ENCODE measurements around the gene MYO5B.
A peak's percentile ranks its signal among the peaks of the same experiment; 100 is the strongest.

Gene MYO5B

DNA sequence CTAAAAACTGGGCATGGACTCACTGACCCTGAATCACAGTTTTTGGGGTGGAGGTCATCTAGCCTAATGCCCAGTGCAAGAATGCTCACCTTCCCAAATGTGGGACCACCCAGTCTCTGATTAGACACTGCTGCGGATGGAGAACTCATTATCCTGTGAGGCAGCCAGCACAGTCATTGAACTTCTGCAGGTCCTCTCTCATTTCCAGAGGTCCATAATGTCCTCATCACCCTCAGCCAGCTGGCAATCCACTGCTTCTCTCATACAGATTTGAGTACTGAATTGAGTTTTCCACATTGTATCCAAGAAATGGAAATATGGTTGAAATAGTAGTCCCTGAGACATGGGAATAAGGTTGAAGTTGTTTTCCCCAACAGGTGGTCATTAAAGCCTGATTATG, 5.0 kb upstream of the MYO5B start:
- Histone ChIP-seq H3K27me3 (ENCODE audit: control insufficient read depth, insufficient read depth, low read length) (peaks cover 36% of the 10 kb centered on the region), H3K4me1 (ENCODE audit: control insufficient read depth, insufficient read depth, low read length) (no peaks in the 10 kb centered on the region), H3K9me3 (ENCODE audit: control insufficient read depth, insufficient read depth, low read length) (no peaks in the 10 kb centered on the region), H3K36me3 (ENCODE audit: control insufficient read depth, insufficient read depth, low read length) (no peaks in the 10 kb centered on the region), H3K4me3 (ENCODE audit: low read depth, low read length) (no peak overlapping the region), H3K9ac (ENCODE audit: low read depth, low read length) (no peak overlapping the region)

DNA sequence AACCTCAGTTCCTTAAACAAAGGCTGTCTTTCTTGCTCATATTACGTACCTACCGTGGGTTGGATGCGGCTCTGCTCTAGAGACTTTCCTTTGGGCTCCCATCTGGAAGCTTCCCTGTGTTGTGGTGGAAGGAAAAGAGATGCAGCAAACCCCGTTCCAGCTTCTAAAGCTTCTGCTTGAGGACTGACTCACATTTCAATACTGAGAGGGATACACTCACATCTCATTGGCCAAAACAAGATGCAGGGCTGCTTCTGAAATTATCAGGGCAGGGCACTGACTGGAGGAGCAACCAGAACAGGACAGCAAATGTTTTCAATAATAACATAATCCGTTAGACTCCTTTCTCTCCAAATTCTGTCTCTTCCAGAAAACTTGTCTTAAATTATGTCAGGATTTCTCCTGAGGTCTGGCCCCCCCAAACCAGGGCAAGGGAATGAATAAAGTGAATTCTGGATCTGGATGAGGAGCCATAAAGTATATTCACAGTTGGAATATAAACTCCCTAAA, 4.5 kb upstream of the MYO5B start:
- Histone ChIP-seq H3K27me3 (ENCODE audit: control insufficient read depth, insufficient read depth, low read length) (peaks cover 36% of the 10 kb centered on the region), H3K36me3 (ENCODE audit: control insufficient read depth, insufficient read depth, low read length) (no peaks in the 10 kb centered on the region), H3K4me3 (ENCODE audit: low read depth, low read length) (no peak overlapping the region), H3K9me3 (ENCODE audit: control insufficient read depth, insufficient read depth, low read length) (no peaks in the 10 kb centered on the region), H3K9ac (ENCODE audit: low read depth, low read length) (no peak overlapping the region), H3K4me1 (ENCODE audit: control insufficient read depth, insufficient read depth, low read length) (no peaks in the 10 kb centered on the region)

DNA sequence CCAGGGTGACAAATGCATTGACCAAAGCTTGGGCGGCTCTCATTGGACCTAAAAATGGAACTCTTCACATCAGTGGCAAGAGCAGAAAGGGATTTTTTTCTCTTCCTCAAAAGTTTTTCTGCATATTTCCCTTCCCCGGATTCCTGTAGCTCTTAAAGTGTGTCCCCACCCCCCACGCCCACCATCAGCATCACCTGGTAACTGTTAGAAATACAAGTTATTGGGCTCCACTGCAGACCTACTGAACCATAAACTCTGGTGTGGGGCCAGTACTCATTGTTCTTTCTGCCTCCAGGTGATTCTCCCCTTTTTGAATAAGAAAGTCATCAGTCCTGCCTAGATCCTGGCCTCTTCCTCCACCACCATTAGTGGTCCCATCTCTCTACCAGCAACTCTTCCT, 1.3 kb upstream of the MYO5B start:
- Histone ChIP-seq H3K4me3 (ENCODE audit: low read depth, low read length) (no peak overlapping the region), H3K27me3 (ENCODE audit: control insufficient read depth, insufficient read depth, low read length) (peaks cover 56% of the 10 kb centered on the region), H3K9ac (ENCODE audit: low read depth, low read length) (no peak overlapping the region), H3K9me3 (ENCODE audit: control insufficient read depth, insufficient read depth, low read length) (no peaks in the 10 kb centered on the region), H3K4me1 (ENCODE audit: control insufficient read depth, insufficient read depth, low read length) (no peaks in the 10 kb centered on the region), H3K36me3 (ENCODE audit: control insufficient read depth, insufficient read depth, low read length) (no peaks in the 10 kb centered on the region)

DNA sequence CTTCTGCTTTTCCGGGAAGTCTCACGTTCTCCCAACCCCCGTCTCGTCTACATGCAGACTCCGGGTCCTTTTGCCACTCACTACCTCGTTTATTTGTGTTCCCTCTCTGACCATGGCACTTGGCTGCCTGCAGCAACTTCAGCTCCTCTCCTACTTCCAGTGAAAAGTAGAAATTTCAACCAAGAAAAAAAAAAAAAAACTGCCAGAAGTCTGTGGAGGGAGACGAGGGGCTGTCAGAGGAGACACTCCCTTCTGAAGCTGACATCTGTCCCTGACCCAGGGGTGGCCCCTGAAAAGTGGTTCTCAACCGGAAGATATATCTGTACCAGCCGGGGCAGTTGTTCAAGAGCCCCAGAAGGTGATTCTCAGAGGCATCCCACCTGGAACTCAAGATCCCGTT, 742 bp upstream of the MYO5B start:
- no peaks in the 10 kb centered on the region for H3K4me1 ChIP-seq (ENCODE audit: control insufficient read depth, insufficient read depth, low read length)

DNA sequence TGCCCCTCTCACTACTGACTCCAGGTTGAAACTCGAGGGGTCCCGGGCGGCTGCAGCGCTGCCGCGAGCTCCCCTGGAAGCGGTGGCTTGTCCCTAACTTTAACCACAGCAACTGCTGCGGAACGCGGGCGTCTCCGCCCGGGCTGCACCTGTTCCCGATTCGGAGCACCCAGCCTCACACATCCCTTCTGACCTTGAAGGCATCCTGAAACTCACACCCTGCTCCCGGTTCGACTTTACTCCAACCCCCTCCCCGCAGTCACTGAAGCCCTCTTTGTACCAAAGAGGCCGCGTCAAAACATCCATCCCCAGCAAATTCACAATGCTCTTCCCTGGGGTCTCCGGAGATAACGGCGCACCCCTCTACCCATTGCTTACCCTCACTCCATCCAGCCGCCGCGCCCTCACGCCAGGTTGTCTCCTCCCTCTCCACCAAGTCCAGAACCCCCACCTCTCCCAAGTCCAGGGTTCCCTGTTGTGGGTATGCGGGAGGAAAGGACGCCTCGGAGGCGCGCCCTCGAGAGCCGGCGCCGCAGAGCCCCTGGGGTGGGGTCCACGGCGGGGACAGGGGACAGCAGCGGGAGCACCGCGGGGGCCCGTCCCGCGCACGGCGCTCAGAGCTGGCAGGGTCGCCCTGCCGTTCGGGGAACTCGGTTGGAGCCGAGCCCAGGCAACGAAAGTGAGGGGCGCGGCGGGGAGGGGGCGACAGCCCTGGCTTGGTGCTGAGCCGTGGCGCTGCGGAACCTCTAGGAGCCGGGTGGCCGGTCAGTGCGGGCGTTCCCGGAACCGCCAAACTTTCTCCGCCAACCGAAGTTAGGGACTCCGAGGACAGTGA, 934 bp downstream of the MYO5B start:
- Histone ChIP-seq H3K4me3 (ENCODE audit: low read depth, low read length) (peak overlapping the region; percentile 73), H3K4me1 (ENCODE audit: control insufficient read depth, insufficient read depth, low read length) (no peaks in the 10 kb centered on the region), H3K9me3 (ENCODE audit: control insufficient read depth, insufficient read depth, low read length) (no peaks in the 10 kb centered on the region), H3K36me3 (ENCODE audit: control insufficient read depth, insufficient read depth, low read length) (no peaks in the 10 kb centered on the region), H3K27me3 (ENCODE audit: control insufficient read depth, insufficient read depth, low read length) (peaks cover 53% of the 10 kb centered on the region), H3K9ac (ENCODE audit: low read depth, low read length) (no peak overlapping the region)

More for the DNA sequence above, 742 bp upstream of the MYO5B start:
- Histone ChIP-seq H3K9ac (ENCODE audit: low read depth, low read length) (no peak overlapping the region), H3K36me3 (ENCODE audit: control insufficient read depth, insufficient read depth, low read length) (no peaks in the 10 kb centered on the region), H3K4me3 (ENCODE audit: low read depth, low read length) (peak overlapping the region; percentile 60), H3K27me3 (ENCODE audit: control insufficient read depth, insufficient read depth, low read length) (peaks cover 60% of the 10 kb centered on the region), H3K9me3 (ENCODE audit: control insufficient read depth, insufficient read depth, low read length) (no peaks in the 10 kb centered on the region)

DNA sequence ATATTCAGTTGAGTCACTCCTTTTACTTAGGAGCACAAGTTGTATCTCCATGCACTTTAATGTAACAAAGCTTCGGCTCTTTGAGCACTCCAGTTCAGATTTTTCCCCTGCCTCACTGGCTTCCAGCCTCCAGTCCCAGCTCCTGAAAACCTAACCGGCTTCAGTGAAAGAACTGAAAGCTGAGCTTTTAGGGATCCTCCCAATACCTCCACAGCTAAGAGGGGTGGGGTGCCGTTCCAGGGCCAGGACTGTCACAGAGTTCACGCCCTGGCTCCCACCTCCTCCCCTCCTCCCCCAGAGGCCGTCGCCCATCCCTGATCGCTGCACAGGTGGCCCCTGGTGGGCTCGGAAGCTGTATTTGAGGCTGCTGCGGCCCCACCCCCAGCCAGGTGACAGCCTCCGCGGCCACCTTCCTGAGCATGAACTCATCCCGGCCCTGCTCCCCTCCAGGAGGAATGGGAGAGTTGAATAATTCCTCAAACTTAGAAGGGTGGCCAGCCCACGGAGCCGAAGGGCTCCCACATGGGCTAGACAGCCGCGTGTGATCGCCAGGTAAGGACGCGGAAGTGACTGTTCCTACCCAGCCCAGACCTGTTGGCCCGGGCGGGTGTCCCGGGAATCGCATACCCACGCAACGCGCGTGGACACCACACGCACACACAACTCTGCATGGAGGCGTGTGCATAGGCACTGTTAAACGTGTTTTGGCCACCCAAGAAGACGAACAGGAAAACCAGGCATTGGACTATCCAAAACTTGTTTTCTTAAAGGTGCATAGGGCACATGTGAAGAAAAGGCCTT, 1.8 kb downstream of the MYO5B start:
- H3K4me1 ChIP-seq (ENCODE audit: control insufficient read depth, insufficient read depth, low read length) = no peaks in the 10 kb centered on the region
- no peaks in the 10 kb centered on the region for H3K9me3 ChIP-seq (ENCODE audit: control insufficient read depth, insufficient read depth, low read length)
- H3K9ac ChIP-seq (ENCODE audit: low read depth, low read length) = no peak overlapping the region
- no peaks in the 10 kb centered on the region for H3K36me3 ChIP-seq (ENCODE audit: control insufficient read depth, insufficient read depth, low read length)
- peaks cover 53% of the 10 kb centered on the region for H3K27me3 ChIP-seq (ENCODE audit: control insufficient read depth, insufficient read depth, low read length)
- peak overlapping the region; percentile 73 for H3K4me3 ChIP-seq (ENCODE audit: low read depth, low read length)

DNA sequence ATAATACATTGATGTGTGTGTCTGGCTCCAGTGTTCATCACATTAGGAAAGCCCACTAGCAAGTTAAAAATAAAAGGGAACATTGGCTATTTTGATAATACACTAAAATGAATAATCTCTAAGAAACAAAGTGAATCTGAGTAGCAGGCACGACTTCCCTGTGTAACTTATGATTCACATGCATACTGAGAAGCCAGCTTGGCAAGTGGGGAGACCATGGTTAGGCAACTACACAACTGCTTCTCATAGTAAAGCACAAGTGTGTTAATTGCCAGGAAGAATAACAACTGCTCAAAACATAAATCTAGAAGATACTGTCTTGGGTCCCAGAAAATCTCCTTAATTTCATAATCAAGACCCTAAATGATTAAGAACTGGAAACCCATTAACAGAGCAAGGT, 4.0 kb downstream of the MYO5B start:
- Histone ChIP-seq H3K9me3 (ENCODE audit: control insufficient read depth, insufficient read depth, low read length) (no peaks in the 10 kb centered on the region), H3K27me3 (ENCODE audit: control insufficient read depth, insufficient read depth, low read length) (peaks cover 40% of the 10 kb centered on the region), H3K36me3 (ENCODE audit: control insufficient read depth, insufficient read depth, low read length) (no peaks in the 10 kb centered on the region), H3K9ac (ENCODE audit: low read depth, low read length) (no peak overlapping the region), H3K4me1 (ENCODE audit: control insufficient read depth, insufficient read depth, low read length) (no peaks in the 10 kb centered on the region), H3K4me3 (ENCODE audit: low read depth, low read length) (no peak overlapping the region)

DNA sequence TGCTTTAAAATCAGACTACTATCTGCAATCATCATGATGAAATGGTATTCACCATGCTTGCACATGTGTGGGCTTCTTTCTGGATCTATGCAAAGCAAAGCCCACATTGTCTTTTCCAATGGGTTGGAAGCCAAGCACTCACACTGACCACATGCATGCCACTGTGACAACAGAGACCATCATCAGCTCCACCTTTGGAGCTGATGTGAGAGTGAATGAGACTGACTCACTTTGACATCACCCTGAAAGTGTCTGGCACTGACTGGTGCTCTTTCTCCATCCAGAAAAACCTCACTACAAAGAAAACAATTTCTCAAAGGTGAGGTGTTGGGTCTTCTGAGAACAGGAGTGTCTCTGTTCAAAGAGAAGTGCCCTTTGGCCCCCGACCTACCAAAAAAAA, 4.7 kb downstream of the MYO5B start:
- Histone ChIP-seq H3K27me3 (ENCODE audit: control insufficient read depth, insufficient read depth, low read length) (peaks cover 33% of the 10 kb centered on the region), H3K9me3 (ENCODE audit: control insufficient read depth, insufficient read depth, low read length) (no peaks in the 10 kb centered on the region), H3K36me3 (ENCODE audit: control insufficient read depth, insufficient read depth, low read length) (no peaks in the 10 kb centered on the region), H3K9ac (ENCODE audit: low read depth, low read length) (no peak overlapping the region), H3K4me1 (ENCODE audit: control insufficient read depth, insufficient read depth, low read length) (no peaks in the 10 kb centered on the region), H3K4me3 (ENCODE audit: low read depth, low read length) (no peak overlapping the region)

DNA sequence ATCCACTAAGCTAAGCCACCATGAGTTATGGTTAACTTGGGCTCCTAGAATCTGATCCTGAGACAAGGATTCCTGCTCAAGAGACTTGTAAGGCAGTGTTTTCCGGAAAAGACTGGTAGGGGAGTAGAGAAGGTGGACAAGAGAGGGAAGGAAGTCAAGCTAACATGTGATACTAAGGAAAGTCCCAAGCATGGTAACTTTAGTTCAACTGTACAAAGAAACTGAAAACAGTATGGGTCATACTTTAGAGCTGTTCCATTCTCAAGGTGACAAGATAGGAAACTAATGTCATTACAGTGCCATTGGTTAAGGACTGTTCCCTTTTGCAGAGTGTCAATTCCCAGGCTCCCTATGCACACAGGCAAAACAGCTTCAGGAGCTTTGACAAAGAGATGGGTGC, 5.8 kb downstream of the MYO5B start:
- Histone ChIP-seq H3K9me3 (ENCODE audit: control insufficient read depth, insufficient read depth, low read length) (no peaks in the 10 kb centered on the region), H3K9ac (ENCODE audit: low read depth, low read length) (no peak overlapping the region), H3K27me3 (ENCODE audit: control insufficient read depth, insufficient read depth, low read length) (peaks cover 32% of the 10 kb centered on the region), H3K36me3 (ENCODE audit: control insufficient read depth, insufficient read depth, low read length) (no peaks in the 10 kb centered on the region), H3K4me3 (ENCODE audit: low read depth, low read length) (no peak overlapping the region), H3K4me1 (ENCODE audit: control insufficient read depth, insufficient read depth, low read length) (no peaks in the 10 kb centered on the region)

DNA sequence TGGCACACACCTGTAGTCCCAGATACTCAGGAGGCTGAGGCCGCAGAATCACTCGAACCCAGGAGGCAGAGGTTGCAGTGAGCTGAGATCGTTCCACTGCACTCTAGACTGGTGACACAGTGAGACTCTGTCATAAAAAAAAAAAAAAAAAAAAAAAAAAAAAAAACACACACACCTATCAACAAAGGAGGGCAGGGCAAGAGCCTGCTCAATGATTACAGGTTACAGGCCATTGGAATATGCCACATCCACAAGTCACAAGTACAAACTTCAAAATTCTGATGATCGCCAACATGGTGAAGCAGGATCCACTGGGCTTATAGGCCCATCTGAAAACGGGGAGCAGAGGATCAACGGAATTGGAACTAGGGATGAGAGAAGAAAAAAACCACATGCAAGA, 6.3 kb downstream of the MYO5B start:
- Histone ChIP-seq H3K36me3 (ENCODE audit: control insufficient read depth, insufficient read depth, low read length) (no peaks in the 10 kb centered on the region), H3K27me3 (ENCODE audit: control insufficient read depth, insufficient read depth, low read length) (peaks cover 28% of the 10 kb centered on the region), H3K4me3 (ENCODE audit: low read depth, low read length) (no peak overlapping the region), H3K4me1 (ENCODE audit: control insufficient read depth, insufficient read depth, low read length) (no peaks in the 10 kb centered on the region), H3K9ac (ENCODE audit: low read depth, low read length) (no peak overlapping the region), H3K9me3 (ENCODE audit: control insufficient read depth, insufficient read depth, low read length) (no peaks in the 10 kb centered on the region)

DNA sequence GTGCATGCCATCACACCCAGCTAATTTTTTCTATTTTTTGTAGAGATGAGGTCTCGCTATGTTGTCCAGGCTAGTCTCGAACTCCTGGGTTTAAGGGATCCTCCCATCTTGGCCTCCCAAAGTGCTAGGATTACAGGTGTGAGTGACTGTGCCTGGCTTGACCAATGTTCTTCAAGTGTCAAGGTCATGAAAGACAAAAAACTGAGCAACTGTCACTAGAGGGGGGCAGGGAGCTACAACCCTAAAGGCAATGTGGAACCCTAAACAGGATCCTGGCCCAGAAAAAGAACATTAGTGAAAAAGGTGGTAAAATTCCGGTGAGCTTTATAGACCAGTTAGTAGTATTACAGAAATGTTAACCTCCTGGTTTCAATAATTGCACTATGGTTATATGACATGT, 7.3 kb downstream of the MYO5B start:
- no peaks in the 10 kb centered on the region for H3K9me3 ChIP-seq (ENCODE audit: control insufficient read depth, insufficient read depth, low read length)

DNA sequence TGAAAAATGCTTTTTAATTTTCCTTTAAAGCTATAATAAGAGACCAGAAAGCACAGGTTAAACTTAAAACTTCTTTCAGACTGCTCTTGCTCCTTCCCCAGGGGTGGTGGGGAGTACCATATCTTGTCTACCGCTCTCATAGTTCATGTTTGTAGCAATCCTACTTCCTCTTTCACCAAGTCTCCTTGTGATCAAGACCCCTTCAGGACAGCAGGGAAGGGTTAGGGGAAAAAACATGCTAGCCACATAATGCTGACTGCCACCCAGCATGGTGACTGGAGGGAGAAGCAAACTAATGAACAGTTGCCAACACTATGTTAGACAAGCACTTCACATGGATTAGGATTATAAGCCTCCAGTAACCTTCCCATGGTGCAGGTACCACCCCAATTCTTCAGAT, 8.6 kb downstream of the MYO5B start:
- H3K9ac ChIP-seq (ENCODE audit: low read depth, low read length) = no peak overlapping the region
- no peaks in the 10 kb centered on the region for H3K9me3 ChIP-seq (ENCODE audit: control insufficient read depth, insufficient read depth, low read length)

More for the DNA sequence above, 7.3 kb downstream of the MYO5B start:
- Histone ChIP-seq H3K9ac (ENCODE audit: low read depth, low read length) (no peak overlapping the region), H3K36me3 (ENCODE audit: control insufficient read depth, insufficient read depth, low read length) (no peaks in the 10 kb centered on the region), H3K4me1 (ENCODE audit: control insufficient read depth, insufficient read depth, low read length) (no peaks in the 10 kb centered on the region), H3K4me3 (ENCODE audit: low read depth, low read length) (no peak overlapping the region), H3K27me3 (ENCODE audit: control insufficient read depth, insufficient read depth, low read length) (peaks cover 18% of the 10 kb centered on the region)

More for the DNA sequence above, 8.6 kb downstream of the MYO5B start:
- H3K4me1 ChIP-seq (ENCODE audit: control insufficient read depth, insufficient read depth, low read length) = no peaks in the 10 kb centered on the region
- no peaks in the 10 kb centered on the region for H3K36me3 ChIP-seq (ENCODE audit: control insufficient read depth, insufficient read depth, low read length)
- no peak overlapping the region for H3K4me3 ChIP-seq (ENCODE audit: low read depth, low read length)
- peaks cover 6% of the 10 kb centered on the region for H3K27me3 ChIP-seq (ENCODE audit: control insufficient read depth, insufficient read depth, low read length)

All from iPS-15b (cell line).